Hematopoietic multipotent progenitor cell (in vitro differentiated cells): ENCODE measurements around the gene RFX4. TPM values are rescaled to one million over a fixed set of nuclear protein-coding genes. Genes with fewer than 3 reads are reported as not detected.
"Not testable (repeated sequence)": the region's sequence is repeated elsewhere in the genome, so short reads cannot be mapped to it uniquely, and the experiment has no call there.

Experiments
- DNase-seq, 3 donors: peaks; one replicate each; pipeline ENCODE4 v3.0.0-alpha.2; 2011 to 2015; ENCODE audit warnings: low read depth in 2 of 3, low spot score in 2 of 3
- total RNA-seq: library from RNA; depleted of rRNA; stranded (reverse); fragments of >200 nt; gene quantifications from one replicate; pipeline ENCODE4 v1.2.3, GENCODE V29; 2012

Gene RFX4
- total RNA-seq, 1 donor: not detected

- no peak for DNase-seq
These were observed 102.6 kb downstream of the RFX4 start for GRCh38 chr12:106685381-106685780.

DNA sequence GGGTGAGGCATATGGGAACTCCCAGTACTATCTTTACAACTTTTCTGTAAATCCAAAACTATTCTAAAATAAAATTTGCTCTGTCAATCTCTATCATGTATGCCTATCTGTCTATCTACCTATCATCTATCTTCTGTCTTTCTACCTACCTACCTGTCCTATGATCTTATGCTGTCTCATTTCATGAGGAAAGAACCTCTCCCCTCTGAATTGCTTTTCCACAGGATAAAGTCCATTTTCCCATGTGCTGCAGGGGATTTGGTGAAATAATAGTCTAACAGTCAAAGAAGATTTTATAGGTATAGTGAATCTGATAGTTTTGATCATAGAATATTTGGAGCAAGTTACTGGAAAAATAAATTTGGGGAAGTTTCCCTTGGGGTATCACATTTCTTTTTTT is 104.9 kb downstream of the RFX4 start:
- no peak for DNase-seq

GRCh38 chr12:106690569-106691305 is 107.9 kb downstream of the RFX4 start:
- DNase-seq: no peak

DNA sequence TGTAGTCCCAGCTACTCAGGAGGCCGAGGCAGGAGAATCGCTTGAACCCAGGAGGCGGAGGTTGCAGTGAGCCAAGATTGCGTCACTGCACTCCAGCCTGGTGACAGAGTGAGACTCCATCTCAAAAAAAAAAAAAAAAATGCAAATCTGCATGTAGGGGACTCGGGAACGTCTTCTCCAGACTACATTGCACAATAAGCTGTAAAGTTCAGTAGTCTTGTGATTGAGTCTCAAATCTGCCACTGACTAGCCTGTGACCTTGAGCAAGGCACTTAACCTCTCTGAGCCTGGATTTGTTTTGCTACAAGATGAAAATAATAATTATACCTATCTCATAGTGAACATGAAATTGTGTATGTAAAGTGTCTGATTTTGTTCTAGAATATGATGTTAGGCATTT is 109.2 kb downstream of the RFX4 start:
- not testable (repeated sequence) for DNase-seq

DNA sequence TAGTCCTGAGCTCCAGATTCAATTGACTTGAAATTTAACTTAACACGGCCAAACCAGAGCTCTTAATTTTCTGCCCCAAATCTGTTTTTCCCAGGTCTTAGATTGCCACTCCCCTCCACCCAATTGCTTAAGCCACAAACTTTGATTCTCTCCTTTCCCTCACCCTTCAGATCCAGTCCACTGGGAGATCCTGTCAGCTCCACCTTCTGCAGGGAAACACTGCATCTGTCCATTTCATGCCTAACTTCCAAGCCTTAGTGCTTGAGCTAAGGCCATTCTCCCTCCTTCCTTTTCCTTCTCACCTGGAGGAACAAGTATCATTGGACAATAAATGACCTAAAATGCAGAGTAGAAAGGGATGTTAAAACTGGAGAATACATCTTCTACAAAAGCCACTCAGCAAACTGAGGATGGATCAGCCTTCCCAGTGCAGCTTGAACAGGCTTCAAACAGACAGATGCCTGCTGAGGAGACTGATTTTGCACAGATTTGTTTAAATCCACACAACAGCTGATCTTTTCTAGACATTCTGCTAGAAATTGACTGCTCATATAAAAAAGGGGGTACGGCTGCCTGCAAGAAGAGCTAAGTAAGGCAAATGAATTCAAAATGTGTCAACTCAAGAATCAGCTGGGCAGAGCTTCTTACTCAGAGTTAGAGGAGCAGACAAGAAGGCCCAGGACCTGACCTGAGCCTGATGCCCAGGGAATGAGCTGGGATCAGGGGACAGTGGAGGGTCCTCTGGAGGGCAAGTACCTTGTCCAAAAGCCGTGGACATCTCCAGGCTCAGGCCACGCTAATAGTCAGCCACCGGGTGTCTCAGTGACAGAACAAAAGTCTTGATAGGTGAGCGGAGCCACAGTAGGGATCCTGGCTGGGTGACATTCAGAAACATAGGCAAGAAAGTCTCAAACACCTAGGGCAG is 110.4 kb downstream of the RFX4 start:
- no peak for DNase-seq

DNA sequence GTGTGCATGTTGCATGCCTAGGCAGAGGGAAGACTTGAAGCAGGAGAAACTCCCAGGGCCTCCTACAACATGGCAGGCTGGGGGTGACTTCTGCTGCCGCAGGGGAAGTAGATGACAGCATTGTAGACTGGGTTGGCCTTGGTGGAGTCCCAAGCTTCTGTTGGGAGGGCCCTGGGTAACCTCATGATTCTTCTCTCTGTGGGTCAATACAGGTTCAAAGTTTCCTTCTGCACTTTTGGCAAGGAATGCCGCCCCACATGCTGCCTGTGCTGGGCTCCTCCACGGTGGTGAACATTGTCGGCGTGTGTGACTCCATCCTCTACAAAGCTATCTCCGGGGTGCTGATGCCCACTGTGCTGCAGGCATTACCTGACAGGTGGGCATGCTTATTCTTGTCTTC is 113.3 kb downstream of the RFX4 start:
- no peak for DNase-seq

- DNase-seq: no peak
These were observed 114.0 kb downstream of the RFX4 start for GRCh38 chr12:106696681-106697417.

- no peak for DNase-seq
These were observed 121.3 kb downstream of the RFX4 start for GRCh38 chr12:106704081-106704480.

GRCh38 chr12:106705971-106706370 is 123.2 kb downstream of the RFX4 start:
- DNase-seq: no peak

DNA sequence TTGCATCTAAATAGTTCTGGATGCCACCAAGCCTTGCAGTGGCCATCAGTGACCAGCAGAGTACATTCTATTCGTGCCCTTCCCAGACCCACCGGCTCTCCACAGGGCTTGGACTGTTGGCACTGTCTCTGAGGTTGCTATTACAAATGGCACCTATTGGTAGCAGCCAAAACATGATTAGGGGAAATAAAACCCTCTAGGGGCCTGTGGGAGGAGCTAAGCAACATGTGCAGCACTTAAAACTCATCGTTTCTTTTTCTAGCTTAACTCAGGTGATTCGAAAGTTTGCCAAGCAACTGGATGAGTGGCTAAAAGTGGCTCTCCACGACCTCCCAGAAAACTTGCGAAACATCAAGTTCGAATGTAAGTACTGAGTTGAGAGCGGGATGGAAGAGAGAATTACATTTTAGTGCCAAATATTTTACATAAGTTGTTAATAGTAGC is 126.3 kb downstream of the RFX4 start:
- no peak for DNase-seq

GRCh38 chr12:106710143-106710893 is 127.5 kb downstream of the RFX4 start:
- DNase-seq: no peak

GRCh38 chr12:106711316-106711715 is 128.5 kb downstream of the RFX4 start:
- no peak for DNase-seq

- DNase-seq: no peak
These were observed 130.0 kb downstream of the RFX4 start for GRCh38 chr12:106712768-106713167.

- no peak for DNase-seq
These were observed 132.1 kb downstream of the RFX4 start for GRCh38 chr12:106714926-106715325.

GRCh38 chr12:106715582-106715981 is 132.8 kb downstream of the RFX4 start:
- no peak for DNase-seq

GRCh38 chr12:106717673-106718072 is 134.9 kb downstream of the RFX4 start:
- no peak for DNase-seq

DNA sequence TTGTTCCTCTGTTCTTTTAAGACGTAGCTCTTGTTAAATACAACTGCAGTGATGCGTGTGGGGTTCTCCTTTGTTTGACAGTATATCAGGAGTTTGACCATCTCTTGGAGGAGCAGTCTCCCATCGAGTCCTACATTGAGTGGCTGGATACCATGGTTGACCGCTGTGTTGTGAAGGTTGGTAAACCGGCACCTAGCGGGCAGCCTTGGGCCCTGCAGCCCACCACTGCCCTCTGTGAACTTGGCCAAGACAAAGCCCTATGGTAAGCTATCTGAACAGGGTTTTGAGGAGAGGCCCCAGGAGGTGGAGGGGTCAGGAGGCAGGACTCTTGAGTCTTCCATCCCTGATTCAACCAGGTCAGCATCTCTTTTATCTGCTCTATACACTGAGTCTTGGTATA is 137.1 kb downstream of the RFX4 start:
- DNase-seq: no peak

GRCh38 chr12:106720696-106721095 is 137.9 kb downstream of the RFX4 start:
- DNase-seq: no peak

- DNase-seq: no peak
These were observed 139.1 kb downstream of the RFX4 start for GRCh38 chr12:106721915-106722314.

DNA sequence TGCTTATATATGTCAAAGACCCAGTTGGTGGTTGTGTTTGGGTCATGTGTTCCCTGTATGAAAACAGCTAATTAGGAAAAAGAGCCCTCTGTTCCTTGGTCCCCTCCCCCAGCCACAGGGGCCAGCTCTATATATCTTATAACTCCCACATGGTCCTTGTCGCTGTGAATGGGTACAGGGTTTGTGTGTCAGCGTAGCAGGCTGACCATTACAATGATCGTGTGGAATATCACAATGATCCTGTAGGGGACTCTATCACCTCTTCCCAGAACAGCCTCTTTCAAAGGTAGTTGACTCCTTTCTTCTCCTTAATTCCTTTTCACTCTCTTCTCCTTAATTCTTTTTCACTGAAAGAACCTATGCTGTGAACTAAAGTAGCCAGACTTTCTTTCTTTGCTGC is 140.0 kb downstream of the RFX4 start:
- no peak for DNase-seq
